SIG-M5 (cell line): ENCODE data around the gene EFCAB13.
"Not testable (repeated sequence)": the region's sequence is repeated elsewhere in the genome, so short reads cannot be mapped to it uniquely, and the experiment has no call there.

ENCODE experiments used
- DNase-seq: peaks from one replicate; lab custom pipeline; 2025; lab: John Stamatoyannopoulos, UW

EFCAB13 gene

GRCh38 chr17:47427985-47428384 is 104.2 kb downstream of the EFCAB13 start:
- DNase-seq: no peak

GRCh38 chr17:47432240-47432639 is 108.5 kb downstream of the EFCAB13 start:
- not testable (repeated sequence) for DNase-seq

- DNase-seq: no peak
Measured at GRCh38 chr17:47465165-47465564, 141.4 kb downstream of the EFCAB13 start.

GRCh38 chr17:47466976-47467375 is 143.2 kb downstream of the EFCAB13 start:
- DNase-seq: not testable (repeated sequence)

GRCh38 chr17:47470836-47471235 is 147.1 kb downstream of the EFCAB13 start:
- no peak for DNase-seq

- not testable (repeated sequence) for DNase-seq
Measured at GRCh38 chr17:47472073-47472472, 148.3 kb downstream of the EFCAB13 start.
